H54 (cell line): ENCODE measurements around the gene LRRC37A2.
"Not testable (repeated sequence)": the region's sequence is repeated elsewhere in the genome, so short reads cannot be mapped to it uniquely, and the experiment has no call there.

Source experiments
- DNase-seq: peaks from one replicate; pipeline ENCODE4 v3.0.0; 2011; ENCODE audit warnings: low spot score, mixed read lengths; ENCODE audit not compliant: insufficient read length
- FAIRE-seq: peaks from 3 replicates; lab custom pipeline; 2011; peaks lifted over from hg19 to GRCh38; lab: Jason Lieb, UNC

Gene LRRC37A2

GRCh38 chr17:46590157-46591146 is 78.2 kb downstream of the LRRC37A2 start, which contains the start of gene NSF:
Gene NSF (plus strand): TSS chr17:46590669. CDS start chr17:46590776, 107 bp downstream.
- not testable (repeated sequence) for FAIRE-seq, DNase-seq

GRCh38 chr17:46591332-46591731 is 79.1 kb downstream of the LRRC37A2 start:
- peak; percentile 80 for FAIRE-seq
- DNase-seq: not testable (repeated sequence)

GRCh38 chr17:46598344-46598931 is 86.2 kb downstream of the LRRC37A2 start:
- peak; percentile 98 for FAIRE-seq
- DNase-seq: not testable (repeated sequence)

- peak; percentile 99 for FAIRE-seq
- not testable (repeated sequence) for DNase-seq
Measured at GRCh38 chr17:46600767-46601166, 88.5 kb downstream of the LRRC37A2 start.

- peak; percentile 45 for FAIRE-seq
Measured at GRCh38 chr17:46603125-46603524, 90.9 kb downstream of the LRRC37A2 start.

More at GRCh38 chr17:46603125-46603524, 90.9 kb downstream of the LRRC37A2 start:
- DNase-seq: not testable (repeated sequence)
